GM12872 (cell line): ENCODE measurements around the gene TLE4.

Experiments
- CTCF ChIP-seq: IDR thresholded peaks from 3 replicates; pipeline ENCODE4 v1.5.1; 2011; ENCODE audit warnings: low read depth, mild to moderate bottlenecking, low read length, moderate library complexity; ENCODE audit not compliant: insufficient read depth

The TLE4 gene

GRCh38 chr9:79632705-79633104 is 60.9 kb downstream of the TLE4 start:
- no peak for TF ChIP-seq CTCF

GRCh38 chr9:79633558-79633957 is 61.8 kb downstream of the TLE4 start:
- TF ChIP-seq CTCF, result no peak

DNA sequence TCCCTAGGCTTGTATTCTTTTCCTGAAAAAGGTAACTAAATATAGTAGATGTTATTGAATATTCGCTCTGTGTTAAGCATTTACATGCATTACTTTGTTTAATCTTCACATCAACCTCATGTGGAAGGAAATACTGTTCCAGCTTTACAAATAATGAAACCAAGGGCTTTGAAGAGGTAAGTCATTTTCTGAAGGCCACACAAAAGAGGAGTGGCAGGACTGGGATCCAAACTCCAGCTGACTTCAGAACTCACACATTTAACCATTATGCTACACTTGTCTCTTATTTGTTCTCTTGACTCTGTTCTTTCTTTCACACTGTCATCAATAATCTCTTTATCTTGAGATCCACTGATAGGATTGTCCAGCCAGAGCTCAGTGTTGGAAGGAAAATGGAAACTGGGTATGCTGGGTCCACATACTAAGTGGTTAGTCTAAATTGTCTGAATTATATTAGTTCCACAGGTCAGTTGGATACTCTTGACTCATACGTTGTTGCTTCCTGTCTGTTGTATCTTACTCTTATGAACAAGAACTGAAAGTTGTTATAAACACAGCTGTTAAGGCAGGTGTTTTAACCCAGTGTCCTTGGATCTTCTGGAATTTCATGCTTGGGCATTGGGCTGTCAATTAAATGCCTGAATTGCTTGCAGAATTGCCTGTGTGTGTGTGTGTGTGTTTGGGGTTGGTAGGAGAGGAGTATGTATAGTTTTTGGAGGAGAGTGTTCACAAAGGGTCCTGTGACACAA is 65.6 kb downstream of the TLE4 start:
- TF ChIP-seq CTCF, result no peak

DNA sequence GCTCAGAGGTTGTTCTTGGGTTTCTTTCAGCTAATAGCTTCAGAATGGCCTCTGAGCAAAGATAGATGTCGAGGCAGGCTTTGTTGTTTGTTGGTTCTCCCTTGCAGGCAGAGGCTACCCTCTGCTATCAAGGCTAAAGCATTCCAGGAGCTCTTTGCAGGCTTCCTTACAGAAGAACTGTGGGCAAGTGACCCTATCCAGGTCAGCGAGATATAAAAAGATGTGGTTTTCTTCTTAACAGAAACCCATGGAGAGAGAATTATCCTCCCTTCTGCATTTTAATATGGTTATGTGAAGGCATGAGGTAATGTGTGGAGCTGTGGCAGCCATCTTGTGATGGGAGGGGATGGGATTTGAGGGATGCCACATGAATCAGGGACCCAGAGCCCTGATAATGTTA is 67.0 kb downstream of the TLE4 start:
- no peak for TF ChIP-seq CTCF

- no peak for TF ChIP-seq CTCF
These were observed 67.6 kb downstream of the TLE4 start for GRCh38 chr9:79639354-79639753.

DNA sequence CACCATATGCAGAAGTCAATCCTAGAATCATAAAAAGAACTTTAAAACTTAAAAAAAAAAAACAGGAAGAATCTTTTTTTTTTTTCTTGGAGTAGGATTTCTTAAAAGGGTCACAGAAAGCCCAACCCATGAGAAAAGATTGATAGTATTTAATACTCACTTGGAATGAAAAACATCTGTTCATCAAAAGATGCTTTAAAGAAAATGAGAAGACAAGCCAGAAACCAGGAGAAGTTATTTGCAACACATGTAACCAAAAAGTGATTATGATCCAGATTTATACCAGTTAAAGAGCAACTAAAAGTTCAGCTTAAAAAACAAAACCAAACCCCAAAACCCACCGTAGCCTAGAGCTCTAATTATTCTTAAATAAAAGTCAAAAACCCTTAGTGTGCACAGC is 69.3 kb downstream of the TLE4 start:
- no peak for TF ChIP-seq CTCF

GRCh38 chr9:79642671-79643070 is 70.9 kb downstream of the TLE4 start:
- TF ChIP-seq CTCF, result no peak
